Ovary (tissue), 9 donors: Measurements from ENCODE around the gene PLOD1. TPM values are rescaled to one million over a fixed set of nuclear protein-coding genes. Genes with fewer than 3 reads are reported as not detected.

ENCODE experiments used
- DNase-seq, 5 donors: peaks; one replicate each; pipeline ENCODE4 v3.0.0-alpha.2; 2019 to 2020
- H3K27ac ChIP-seq, 2 donors: fragments of 200-600 bp; one replicate each; pipeline versions ENCODE4 v1.5.1 to v1.8.0; 2019 to 2022
- H3K27me3 ChIP-seq: fragments of 200-600 bp; one replicate; pipeline ENCODE4 v1.8.0; 2022
- H3K36me3 ChIP-seq: fragments of 200-600 bp; sonication (generic); one replicate; pipeline ENCODE4 v1.5.1; 2019
- H3K4me1 ChIP-seq: one replicate; pipeline ENCODE4 v1.8.1; 2013; ENCODE audit warnings: mild to moderate bottlenecking, moderate library complexity; ENCODE audit not compliant: insufficient read depth
- H3K4me3 ChIP-seq: fragments of 200-600 bp; sonication (generic); one replicate; pipeline ENCODE4 v1.5.1; 2017
- H3K9me3 ChIP-seq, 2 donors: fragments of 200-600 bp in 1 of 2; sonication (generic) in 1 of 2; one replicate each; pipeline versions ENCODE4 v1.5.1 to v1.8.1; 2013 to 2019; ENCODE audit warnings: mild to moderate bottlenecking in 1 of 2, moderate library complexity in 1 of 2
- EP300 ChIP-seq: sonication (generic); formaldehyde crosslinking; IDR thresholded peaks from one replicate; pipeline ENCODE4 v1.6.1; 2017; ENCODE audit warnings: antibody characterized with exemption
- POLR2A ChIP-seq: fragments of 450-650 bp; IDR thresholded peaks from one replicate; pipeline ENCODE4 v1.6.1; 2017; ENCODE audit warnings: antibody characterized with exemption, mild to moderate bottlenecking, moderate library complexity
- WGBS, 3 donors: extraction: QIAGEN DNeasy Blood & Tissue Kit in 1 of 3; methylation state at CpG; one replicate each; pipeline versions ENCODE4 v1.1.5 to v1.1.7; 2013 to 2017; 5-methylcytosine and 5-hydroxymethylcytosine counted together
- intact Hi-C, 4 donors: fragments of 100-400 bp; cut with DNase I; formaldehyde crosslinking; loops; one replicate each; pipeline versions ENCODE4 v1.11.0 to v1.15.1; 2022 to 2023
- polyA plus RNA-seq, 2 donors: library from polyadenylated mRNA; stranded (reverse); fragments of 200-250 nt in 1 of 2; fragments of 350-450 nt in 1 of 2; fragmentation: Illumina TruSeq in 1 of 2; extraction: RNeasy Lipid Tissue Mini Kit (QIAGEN cat#74804) in 1 of 2; gene quantifications; one replicate each; pipeline ENCODE4 v1.2.3, GENCODE V29; 2013 to 2014
- total RNA-seq, 7 donors: library from RNA; depleted of rRNA in 2 of 7; stranded (reverse); fragments of >200 nt in 2 of 7; fragmentation: NEBNext Ultra II Directional in 3 of 7; extraction: Animal tissue kit (Norgen Biotek cat#: 25700) in 3 of 7; gene quantifications; one replicate each; pipeline versions ENCODE4 v1.1.0 to v1.2.4, GENCODE V29; 2016 to 2023
- TF ChIP-seq, protein P1 (sequence below), 3 donors: fragments of 450-650 bp in 2 of 3; fragments of 200-600 bp in 1 of 3; IDR thresholded peaks; one replicate each; pipeline versions ENCODE4 v1.5.1 to v1.8.0; 2016 to 2022; ENCODE audit warnings: antibody characterized with exemption in 3 of 3, mild to moderate bottlenecking in 1 of 3
- donor health status: DM: no; HTN: no; CAD: no; lungs with moderate emphysema.
- donor health status: DM: no; HTN: no; CAD: no.
- donor health status: Bipolar disorder and iron deficiency.
- donor health status: DM: yes; HTN: yes; CAD: no.
- donor health status: DM: no; HTN: no; CAD: no.
- donor health status: DM: yes; HTN: yes; CAD: no.

PLOD1 gene
- total and polyA plus RNA-seq, 9 donors = 26.3 to 98.2 (median 58.7) TPM

- intact Hi-C loops = no loop called here
- H3K9me3 ChIP-seq = no peaks in the 10 kb centered on the region
- 67 to 93% (median 91%) methylated on average over 3 of the region's 3 CpGs for WGBS, 3 donors
- peaks cover 6% of the 10 kb centered on the region for H3K4me1 ChIP-seq
- DNase-seq = no peak
- TF ChIP-seq EP300 (no peak), POLR2A (no peak)
- TF ChIP-seq, protein P1, sequence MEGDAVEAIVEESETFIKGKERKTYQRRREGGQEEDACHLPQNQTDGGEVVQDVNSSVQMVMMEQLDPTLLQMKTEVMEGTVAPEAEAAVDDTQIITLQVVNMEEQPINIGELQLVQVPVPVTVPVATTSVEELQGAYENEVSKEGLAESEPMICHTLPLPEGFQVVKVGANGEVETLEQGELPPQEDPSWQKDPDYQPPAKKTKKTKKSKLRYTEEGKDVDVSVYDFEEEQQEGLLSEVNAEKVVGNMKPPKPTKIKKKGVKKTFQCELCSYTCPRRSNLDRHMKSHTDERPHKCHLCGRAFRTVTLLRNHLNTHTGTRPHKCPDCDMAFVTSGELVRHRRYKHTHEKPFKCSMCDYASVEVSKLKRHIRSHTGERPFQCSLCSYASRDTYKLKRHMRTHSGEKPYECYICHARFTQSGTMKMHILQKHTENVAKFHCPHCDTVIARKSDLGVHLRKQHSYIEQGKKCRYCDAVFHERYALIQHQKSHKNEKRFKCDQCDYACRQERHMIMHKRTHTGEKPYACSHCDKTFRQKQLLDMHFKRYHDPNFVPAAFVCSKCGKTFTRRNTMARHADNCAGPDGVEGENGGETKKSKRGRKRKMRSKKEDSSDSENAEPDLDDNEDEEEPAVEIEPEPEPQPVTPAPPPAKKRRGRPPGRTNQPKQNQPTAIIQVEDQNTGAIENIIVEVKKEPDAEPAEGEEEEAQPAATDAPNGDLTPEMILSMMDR (IDR thresholded peaks at IDR 0.05) = no peak
- H3K4me3 ChIP-seq = no peak overlapping the region
- H3K27ac ChIP-seq = no peak overlapping the region
- H3K27me3 ChIP-seq = no peaks in the 10 kb centered on the region
- H3K36me3 ChIP-seq = no peaks in the 10 kb centered on the region
Observed at GRCh38 chr1:11985171-11985570, 50.7 kb downstream of the PLOD1 start.

DNA sequence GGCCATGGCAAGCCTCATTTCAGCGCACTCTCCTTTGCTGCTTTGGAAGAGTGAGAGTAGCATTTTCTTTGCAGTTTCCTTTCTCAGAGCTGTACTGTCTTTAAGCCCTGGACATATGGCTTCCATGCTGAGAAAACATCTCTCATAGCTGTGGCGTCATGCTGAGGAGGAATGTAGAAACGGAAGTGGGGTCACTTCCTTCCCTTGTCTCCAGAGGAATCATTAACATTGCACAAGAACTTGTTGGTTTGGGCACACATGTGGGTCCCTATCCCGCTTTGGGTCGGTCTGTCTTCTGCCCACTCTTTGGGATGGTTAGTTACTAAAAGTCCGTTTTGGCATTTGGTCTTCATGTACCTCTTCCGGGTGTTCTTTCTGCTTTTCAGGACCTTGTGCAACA, 51.3 kb downstream of the PLOD1 start:
- Histone ChIP-seq H3K4me1 (peaks cover 4% of the 10 kb centered on the region), H3K27ac (no peak overlapping the region), H3K36me3 (no peaks in the 10 kb centered on the region)

GRCh38 chr1:11989669-11990068, 55.2 kb downstream of the PLOD1 start:
- TF ChIP-seq EP300 = no peak
- TF ChIP-seq POLR2A = no peak
- TF ChIP-seq, protein P1 (IDR thresholded peaks at IDR 0.05) = no peak
- no peaks in the 10 kb centered on the region for H3K4me1 ChIP-seq
- H3K9me3 ChIP-seq = no peaks in the 10 kb centered on the region
- H3K27me3 ChIP-seq = no peaks in the 10 kb centered on the region
- DNase-seq = no peak
- WGBS, 3 donors = 90 to 93% (median 91%) methylated on average over 7 of the region's 7 CpGs
- intact Hi-C loops = no loop called here
- H3K36me3 ChIP-seq = no peaks in the 10 kb centered on the region
- H3K27ac ChIP-seq = no peak overlapping the region
- no peak overlapping the region for H3K4me3 ChIP-seq

More for the DNA sequence above, 51.3 kb downstream of the PLOD1 start:
- Histone ChIP-seq H3K4me3 (no peak overlapping the region), H3K9me3 (no peaks in the 10 kb centered on the region), H3K27me3 (no peaks in the 10 kb centered on the region)
- WGBS, 3 donors = 64 to 81% (median 76%) methylated on average over 7 of the region's 7 CpGs
- intact Hi-C loops = no loop called here
- no peak for DNase-seq
- TF ChIP-seq, protein P1 (IDR thresholded peaks at IDR 0.05) = no peak
- TF ChIP-seq POLR2A (no peak), EP300 (no peak)

DNA sequence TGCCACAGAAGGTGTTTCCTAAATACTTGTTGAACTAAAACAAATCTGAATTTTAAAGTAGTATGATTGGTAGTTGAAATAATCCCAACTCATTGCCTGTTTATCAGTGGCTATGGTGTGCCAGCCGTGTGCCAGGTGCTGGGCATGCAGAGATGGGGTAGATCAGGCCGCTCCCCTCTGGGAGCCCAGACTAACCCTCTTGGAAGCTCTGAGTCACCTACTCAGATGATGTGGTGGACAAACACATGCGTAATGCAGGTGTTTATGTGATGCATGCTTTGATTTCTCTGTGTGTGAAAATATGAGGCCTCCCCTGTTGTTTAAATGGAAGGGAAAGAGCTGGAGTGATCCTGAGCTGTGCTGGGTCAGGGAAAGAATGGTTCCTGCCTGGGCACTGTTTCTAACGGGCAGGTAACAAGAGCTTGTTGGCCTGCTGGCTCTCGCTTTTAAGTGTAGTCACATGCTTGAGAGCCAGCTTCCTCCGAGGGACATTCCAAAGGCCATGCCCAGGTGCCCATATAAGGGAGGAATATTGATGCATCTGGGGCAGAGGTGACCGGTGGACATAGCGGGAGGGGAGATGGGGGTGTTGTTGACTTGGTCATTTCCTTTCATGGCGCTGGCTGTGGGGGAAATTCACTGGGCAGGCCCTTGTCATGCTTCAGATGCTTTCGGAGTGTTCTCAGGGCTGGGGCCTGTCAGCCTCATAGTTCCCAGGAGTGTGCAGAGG, 56.0 kb downstream of the PLOD1 start:
- DNase-seq = no peak
- no peaks in the 10 kb centered on the region for H3K27me3 ChIP-seq
- H3K9me3 ChIP-seq = no peaks in the 10 kb centered on the region
- H3K4me1 ChIP-seq = no peaks in the 10 kb centered on the region
- TF ChIP-seq, protein P1 (IDR thresholded peaks at IDR 0.05) = no peak
- no peak for TF ChIP-seq POLR2A
- TF ChIP-seq EP300 = no peak
- no peak overlapping the region for H3K27ac ChIP-seq
- WGBS, 3 donors = 83 to 91% (median 85%) methylated on average over 10 of the region's 10 CpGs
- intact Hi-C loops = no loop called here
- H3K4me3 ChIP-seq = no peak overlapping the region
- H3K36me3 ChIP-seq = no peaks in the 10 kb centered on the region
